ENCODE data around the gene METTL15.
"Not testable (repeated sequence)": the region's sequence is repeated elsewhere in the genome, so short reads cannot be mapped to it uniquely, and the experiment has no call there.

The METTL15 gene

DNA sequence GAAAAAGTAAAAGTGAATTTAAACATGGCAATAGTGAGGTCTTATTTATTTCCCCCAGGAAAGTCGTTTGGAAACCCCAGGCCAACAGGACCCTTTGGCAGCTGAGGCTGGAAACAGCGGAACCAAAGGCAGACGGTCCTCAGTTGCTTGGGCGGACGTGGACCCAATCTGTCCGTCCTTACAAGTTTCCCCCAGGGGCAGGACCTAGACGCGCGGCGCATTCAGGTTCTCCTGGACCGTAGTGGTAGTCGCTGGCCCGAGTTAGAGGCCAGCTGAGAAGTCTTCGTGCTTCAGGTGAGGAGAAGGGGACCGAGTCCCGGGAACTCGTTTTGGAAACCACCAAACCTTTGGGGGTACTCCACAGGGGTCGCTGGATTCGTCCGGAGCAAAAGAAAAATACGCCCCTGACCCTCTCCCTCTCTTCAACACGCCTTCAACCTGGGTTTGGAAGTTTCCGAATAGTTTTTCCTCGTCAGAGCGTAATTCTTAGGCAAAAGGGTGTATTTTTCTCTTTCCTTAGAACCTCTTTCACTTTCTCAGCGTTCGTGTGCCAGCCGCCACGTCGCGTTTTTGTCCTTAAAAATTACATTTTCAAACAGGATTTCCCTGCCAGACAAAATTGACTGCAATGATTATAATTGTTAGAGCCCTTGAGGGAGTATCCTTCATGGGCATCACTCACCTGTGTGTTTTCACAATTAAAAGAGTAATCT, 2.1 kb downstream of the METTL15 start:
- DNase-seq (ENCODE audit: low spot score): peak; percentile 70

DNA sequence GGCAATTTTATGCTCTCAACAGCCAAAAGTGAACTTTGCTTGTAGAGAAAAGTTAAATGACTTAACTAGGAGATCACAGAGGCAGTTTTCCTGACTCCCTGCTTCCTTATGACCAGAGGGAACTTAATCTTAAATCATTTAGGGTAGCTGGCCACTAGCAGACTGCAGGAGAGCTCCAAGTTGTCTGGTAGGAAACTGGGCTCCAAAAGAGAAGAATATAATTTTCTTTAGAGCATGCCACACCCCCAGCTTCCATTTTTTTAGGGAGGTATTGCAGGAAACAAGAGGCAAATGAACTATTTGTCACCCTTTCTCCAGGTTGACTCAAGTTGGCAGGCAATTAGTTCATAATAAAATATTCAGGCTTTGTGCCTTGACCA, 2.6 kb downstream of the METTL15 start:
- DNase-seq (ENCODE audit: low spot score): no peak

DNA sequence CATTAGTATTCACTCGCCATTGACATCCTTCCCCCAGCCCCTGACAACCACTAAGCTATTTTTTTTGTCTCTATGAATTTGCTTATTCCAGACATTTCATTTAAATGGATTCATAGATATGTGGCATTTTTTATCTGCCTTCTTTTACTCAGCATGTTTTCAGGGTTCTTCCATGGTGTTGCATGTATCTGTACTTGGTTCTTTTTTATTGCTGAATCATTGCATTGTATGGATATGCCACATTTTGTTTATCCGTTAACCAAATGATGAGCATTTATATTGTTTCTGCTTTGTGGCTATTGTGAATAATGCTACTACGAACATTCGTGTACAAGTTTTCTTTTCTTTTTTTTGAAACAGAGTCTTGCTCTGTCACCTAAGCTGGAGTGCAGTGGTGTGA, 5.9 kb downstream of the METTL15 start:
- no peak for DNase-seq (ENCODE audit: low spot score)

DNA sequence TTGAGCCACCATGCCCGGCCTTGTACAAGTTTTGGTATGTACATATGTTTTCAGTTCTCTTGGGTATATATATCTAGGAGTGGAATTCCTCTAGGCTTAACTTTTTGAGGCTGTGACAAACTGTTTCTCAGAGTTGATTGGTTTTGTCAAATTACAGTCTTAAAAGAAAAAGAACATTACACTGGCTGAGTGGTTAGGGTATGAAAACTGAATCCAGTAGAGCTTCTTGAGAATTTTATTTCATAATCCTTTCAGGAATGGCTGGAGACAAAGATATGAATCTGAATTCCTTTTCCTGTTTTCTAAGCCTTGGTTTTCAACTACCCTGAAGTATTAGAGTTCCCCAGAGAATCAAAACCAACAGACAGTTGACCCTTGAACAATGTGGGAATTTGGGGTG, 6.5 kb downstream of the METTL15 start:
- no peak for DNase-seq (ENCODE audit: low spot score)

DNA sequence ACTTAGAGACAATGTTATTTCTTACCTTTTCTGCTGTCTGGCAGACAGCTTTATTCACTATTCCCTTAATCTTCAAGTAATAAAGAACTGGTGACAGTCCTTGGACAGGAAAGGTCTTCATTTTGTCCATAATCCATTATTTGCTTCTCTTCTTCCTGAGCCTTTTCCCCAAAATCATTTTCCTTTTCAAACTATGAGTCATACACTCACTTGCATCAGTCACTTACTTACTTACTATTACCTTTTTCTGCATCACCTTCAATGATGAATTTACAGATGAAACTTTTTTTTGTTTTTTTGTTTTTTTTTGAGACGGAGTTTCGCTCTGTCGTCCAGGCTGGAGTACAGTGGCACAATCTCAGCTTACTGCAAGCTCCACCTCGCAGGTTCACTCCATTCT, 9.5 kb downstream of the METTL15 start:
- DNase-seq (ENCODE audit: low spot score): no peak

DNA sequence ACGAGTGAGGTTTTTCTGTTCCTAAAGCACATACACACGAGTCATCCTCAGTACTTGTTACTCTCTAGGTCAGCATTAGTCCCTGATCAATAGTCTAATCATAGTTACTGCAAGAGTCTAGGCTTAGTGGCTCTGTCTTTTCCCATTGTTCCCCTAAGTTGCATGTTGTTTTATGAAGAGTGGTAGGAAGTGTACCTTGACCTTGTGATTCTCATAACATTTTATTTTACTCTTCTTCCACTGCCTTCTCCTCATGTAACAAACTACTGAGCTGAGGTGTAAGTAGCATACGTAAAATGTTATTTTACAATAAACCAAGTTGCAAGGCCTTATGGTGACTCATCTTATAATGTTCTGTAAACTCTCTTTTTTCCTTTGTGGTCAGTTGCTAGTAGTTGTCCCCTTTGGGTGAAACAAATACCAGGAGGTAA, 15.0 kb downstream of the METTL15 start:
- DNase-seq (ENCODE audit: low spot score): no peak

DNA sequence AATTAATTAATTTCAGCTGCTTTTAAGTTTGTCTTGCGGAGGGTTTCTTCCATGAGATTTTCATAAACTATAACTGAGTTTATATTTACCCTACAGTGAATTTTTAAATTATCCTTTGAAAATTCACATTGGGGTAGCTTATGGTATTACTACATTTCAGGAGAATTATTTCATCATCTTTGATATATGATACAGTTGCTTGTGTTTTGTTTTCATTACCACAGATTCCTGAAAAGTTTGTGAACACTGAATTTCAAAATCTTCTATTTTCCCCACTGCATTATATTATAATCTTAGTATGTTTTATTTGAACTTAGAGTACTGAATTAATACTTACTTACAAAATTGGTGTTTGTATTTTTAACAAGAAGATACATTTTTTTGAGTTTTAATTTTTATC, 24.4 kb downstream of the METTL15 start:
- no peak for DNase-seq (ENCODE audit: low spot score)

DNA sequence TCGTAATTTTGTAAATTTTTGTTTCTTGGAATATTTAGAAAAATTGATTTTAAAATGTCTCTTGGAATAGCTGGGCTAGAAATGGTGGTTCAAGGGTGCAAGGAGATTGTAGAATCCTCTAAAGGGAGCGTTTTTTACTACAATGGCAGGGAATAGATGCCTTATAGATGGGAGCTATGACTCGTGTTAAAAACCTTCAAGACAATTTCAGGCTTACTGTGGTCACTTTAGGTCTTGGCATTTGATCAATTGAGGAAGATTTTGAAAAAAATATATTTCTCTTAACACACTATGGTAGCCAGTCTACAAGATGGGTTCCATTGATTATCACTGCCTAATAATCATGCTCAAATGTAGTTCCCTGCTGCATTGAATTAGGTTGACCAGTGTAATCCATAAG, 25.0 kb downstream of the METTL15 start:
- DNase-seq (ENCODE audit: low spot score): no peak

DNA sequence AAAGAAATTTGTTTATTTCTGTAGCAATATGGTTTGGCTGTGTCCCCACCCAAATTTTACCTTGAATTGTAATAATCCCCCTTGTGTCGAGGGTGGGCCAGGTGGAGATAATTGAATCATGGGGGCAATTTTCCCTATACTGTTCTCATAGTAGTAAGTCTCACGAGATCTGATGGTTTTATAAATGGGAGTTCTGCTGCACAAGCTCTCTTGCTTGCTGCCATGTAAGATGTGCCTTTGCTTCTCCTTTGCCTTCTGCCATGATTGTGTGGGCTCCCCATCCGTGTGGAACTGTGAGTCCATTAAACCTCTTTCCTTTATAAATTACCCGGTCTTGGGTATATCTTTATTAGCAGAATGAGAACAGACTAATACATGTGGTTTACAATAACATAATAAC, 28.0 kb downstream of the METTL15 start:
- DNase-seq (ENCODE audit: low spot score): not testable (repeated sequence)

DNA sequence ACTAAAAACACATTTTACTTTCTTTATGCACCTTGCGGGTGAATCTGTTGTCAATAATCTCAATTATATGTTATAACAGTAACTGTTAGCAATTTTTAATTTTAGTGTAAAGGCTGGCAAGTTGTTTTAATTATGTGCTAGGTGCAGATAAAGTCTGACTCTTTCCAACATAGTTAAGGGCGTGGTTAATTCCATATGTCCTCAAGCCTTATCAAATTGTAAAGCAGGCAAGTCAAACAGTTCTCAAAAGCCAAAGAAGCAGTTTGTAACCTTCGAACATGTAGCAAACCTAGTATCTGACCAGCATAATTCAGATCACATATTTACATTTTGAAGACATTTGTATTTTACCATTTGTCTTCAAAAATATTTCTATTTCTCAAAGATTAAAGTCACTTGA, 29.2 kb downstream of the METTL15 start:
- DNase-seq (ENCODE audit: low spot score): no peak

DNA sequence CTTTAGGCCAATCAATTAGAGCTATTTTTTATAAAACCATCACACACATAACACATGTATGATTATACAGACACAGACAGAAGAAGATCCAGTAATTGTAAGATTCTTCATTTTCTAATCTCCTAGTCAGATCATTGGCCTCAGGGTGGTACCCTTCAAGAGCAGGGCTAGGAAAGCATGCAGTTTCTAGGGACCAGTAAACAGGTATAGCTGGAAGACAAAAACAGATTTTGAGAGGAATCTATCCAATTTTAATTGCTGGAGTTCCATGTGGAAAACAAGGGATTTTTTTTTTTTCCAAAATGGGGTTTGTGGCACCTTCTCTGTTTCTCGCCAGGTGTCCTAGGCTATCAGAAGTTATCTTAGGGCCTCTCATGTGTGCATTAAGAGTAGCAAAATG, 29.6 kb downstream of the METTL15 start:
- DNase-seq (ENCODE audit: low spot score): no peak

DNA sequence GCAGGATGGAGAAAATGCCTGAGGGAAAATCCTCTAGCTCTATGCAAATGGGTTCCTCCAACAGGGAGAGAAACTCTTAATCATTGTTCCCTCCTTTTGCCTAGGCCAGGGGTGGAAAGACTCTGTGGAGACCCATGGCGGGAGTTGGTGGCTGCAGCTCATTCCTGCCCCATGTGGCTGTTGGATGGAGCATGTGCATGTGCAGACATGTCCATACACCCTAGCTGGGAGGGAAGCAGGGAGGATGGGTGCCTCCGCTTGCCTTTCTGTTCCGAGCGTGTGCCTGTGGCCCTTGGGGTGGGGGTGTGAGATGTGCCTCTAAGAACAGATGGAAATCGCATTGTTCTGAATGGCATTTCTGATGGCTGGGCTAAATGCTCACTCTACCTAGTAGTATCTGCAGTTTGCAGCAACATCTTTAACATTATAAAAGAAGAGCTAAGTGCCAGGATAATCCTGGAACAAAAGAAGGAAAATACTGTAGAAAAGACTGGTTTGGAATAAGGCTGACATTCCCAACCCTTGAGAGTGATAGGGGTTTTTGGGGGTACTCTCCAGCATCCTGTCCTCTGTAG, 31.7 kb downstream of the METTL15 start:
- no peak for DNase-seq (ENCODE audit: low spot score)

DNA sequence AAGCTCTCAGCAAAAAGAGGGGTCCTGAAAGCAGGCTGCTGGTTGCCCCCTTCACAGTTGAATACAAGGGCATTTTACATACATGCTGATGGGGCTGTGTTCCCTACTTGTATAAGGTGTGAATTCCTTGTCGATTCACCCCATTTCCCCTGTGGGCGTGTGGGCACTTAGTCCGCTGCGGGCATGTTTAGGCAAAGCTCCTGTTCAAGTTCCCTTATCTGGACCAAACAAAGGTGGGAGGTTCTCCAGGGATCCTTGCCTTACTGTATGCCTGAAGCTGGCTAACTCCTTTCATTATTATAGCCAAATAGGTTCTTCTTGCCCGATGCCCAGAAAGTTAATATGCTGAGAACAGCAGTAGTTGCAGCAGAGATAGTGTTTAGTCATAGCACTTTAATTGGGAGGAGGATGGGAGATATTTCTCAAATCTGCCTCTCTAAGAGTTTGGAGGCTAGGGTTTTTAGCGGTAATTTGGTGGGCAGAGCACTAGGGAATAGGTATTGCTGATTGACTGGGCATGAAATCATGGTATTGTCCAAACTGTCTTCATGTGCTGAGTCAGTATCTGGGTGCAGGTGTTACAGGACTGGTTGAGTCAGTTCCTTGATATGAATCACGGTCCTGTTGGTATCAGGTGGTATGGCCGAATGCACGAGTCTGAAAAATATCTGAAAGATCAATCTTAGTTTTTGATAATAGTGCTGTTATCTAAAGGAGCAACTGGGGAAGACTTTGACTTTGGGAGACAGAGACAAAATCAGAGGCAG, 32.7 kb downstream of the METTL15 start:
- no peak for DNase-seq (ENCODE audit: low spot score)

DNA sequence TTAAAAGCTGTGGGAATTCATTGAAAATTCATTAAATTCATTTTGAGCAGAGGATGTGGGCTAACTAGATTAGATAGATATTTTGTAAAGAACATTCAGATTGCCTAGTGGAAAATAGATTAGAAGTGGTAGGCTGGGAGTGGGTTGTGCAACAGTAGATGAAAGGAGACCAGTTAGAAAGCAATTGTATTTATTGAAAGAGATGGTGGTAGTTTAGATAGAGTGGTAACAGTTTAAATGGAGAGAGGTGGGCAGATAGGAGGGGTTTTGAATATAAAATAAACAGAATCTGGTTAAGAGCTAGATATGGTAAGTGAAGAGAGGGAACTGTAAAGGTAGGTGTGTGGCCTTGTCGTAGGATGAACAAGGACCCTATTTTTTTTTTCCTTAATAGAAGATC, 34.5 kb downstream of the METTL15 start:
- DNase-seq (ENCODE audit: low spot score): no peak

DNA sequence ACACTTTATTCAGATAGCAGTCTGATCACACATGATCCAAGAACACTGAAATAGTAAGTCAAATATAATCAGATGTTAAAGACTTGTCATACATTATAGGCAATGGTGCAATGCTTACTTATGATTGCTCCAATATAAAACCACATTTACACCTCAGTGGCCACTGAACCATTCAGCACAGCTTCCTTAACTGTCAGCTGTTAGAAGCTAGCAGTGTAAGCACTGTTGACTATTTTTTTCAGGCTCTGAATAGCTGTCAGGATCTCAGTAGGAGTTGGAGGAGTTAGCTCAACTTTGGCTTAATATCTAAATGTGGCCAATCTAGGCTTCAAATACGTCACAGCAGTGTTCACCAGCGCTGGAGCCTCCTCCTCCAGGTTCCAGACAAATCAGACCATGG, 36.6 kb downstream of the METTL15 start:
- DNase-seq (ENCODE audit: low spot score): peak; percentile 8

DNA sequence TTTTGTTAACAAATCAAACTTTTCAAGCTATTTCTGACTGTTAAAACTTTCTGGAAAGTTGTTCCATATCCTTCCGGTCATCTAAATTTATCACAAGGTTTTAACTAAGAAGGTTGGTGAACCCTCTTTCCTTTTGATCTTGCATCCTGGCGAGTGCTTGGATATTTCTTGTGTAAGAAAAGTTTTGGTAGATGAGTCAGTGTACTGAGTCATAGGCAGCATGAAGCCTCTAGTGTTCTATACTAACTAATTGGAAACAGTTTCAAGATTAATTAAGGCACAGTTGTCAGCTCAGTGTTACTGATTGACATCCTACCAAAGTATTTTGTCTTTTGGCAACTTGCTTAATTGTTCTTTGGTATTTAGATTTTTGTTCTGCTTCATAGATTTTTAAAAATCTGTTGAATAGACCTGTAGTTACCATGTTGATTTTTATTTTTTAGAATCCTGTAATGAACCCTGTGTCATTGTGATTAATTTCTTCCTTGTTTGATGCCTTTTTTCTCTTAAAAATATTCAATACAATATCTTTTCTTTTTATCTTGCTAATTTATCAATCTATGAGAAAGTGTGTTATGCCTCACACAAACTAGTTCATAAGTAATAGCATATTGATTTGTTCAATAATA, 38.0 kb downstream of the METTL15 start:
- no peak for DNase-seq (ENCODE audit: low spot score)

DNA sequence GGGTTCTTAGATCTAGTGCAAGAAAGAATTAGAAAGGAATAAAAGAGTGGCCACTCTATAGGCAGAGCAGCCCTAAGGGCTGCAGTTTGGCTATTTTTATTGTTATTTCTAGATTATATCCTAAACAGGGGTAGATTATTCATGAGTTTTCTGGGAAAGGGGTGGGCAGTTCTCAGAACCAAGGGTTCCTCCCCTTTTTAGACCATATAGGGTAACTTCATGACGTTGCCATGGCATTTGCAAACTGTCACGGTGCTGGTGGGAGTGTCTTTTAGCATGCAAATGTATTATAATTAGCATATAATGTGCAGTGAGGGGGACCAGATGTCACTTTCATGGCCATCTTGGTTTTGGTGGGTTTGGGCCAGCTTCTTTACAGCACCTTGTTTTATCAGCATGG, 44.6 kb downstream of the METTL15 start:
- DNase-seq (ENCODE audit: low spot score): no peak

DNA sequence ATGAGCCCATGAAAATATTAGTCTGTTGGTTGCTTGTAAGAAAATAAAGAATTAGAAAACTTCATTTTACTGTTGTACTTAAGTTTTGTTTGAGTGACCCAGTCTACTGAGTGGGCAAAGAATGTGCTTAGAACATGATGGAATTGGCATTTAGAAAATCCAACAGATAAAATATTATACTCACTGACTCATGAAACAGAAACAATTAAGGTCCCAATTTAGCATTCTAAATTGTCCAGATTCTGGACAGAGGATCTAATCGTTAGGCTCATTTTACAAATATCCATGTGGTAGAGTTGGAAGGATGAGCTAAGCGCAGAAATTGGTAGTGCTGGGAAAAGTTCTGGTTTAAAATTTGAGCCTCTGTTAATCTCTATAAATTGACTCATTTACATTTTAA, 45.4 kb downstream of the METTL15 start:
- no peak for DNase-seq (ENCODE audit: low spot score)

DNA sequence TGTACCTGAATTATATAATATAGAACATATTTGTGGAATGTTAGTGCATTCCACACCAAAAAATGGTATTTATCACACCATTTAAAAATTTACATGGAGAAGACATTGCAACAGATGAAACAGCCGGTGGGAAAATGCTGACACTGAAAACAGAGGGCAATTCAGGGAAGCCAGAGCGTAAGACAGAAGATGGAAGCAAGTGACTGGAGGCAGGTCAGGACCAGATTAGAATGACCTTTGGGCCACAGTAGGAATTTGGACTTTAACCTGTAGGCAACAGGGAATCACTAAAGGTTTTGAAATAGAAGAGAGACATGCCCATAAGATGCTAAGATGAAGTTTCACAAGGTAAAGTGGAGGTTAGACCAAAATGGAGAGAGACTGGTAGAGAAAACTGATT, 60.5 kb downstream of the METTL15 start:
- no peak for DNase-seq (ENCODE audit: low spot score)

DNA sequence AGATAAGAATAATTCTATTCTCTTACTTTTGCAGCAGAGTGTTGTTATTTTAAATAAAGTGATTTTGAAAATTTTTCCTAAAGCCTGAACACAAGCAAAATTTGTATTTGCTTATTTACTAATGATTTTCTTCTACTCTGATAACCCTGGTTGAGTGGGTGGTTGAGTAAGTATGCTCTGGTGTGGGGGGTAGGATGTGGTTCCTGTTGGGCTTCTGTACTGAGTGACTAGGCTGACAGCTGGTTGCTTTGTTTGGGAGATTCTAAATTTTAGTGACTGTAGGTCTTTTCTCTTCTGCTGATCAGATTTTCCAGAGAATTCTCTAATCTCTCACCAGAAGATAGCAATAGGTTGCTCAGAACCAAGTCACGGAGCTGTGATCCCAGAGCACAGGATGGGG, 61.6 kb downstream of the METTL15 start:
- no peak for DNase-seq (ENCODE audit: low spot score)

DNA sequence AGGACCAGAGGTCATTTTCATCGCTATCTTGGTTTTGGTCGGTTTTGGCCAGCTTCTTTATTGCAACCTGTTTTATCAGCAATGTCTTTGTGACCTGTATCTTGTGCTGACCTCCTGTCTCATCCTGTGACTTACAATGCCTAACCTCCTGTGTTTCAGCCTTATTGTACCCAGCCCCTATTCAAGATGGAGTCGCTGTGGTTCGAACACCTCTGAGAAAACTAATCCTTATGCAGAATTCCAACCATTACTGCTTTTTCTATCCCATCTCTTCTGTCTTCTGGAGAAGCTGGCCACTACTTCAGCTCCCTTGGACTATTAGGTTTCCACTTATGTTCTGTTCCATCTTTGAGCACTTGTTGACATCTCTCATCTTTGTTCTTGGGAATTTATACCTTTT, 62.6 kb downstream of the METTL15 start:
- no peak for DNase-seq (ENCODE audit: low spot score)

DNA sequence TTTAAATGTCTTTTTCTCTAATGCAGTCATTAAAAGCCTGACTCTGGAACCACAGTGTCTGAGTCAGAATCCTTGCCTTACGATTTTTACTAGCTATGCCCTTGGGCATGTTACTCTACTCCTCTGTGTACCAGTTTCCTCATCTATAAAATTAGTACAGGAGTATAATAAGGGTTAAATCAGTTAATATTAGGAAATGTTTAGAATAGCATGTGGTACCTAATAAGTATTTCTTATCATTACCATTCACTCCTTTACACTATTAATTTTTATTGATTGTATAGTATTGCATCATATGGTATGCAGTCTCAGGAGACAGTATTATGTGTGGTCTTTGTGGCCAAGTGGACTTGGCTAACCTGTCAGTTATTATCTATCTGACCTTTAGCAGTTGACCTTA, 68.2 kb downstream of the METTL15 start:
- no peak for DNase-seq (ENCODE audit: low spot score)

DNA sequence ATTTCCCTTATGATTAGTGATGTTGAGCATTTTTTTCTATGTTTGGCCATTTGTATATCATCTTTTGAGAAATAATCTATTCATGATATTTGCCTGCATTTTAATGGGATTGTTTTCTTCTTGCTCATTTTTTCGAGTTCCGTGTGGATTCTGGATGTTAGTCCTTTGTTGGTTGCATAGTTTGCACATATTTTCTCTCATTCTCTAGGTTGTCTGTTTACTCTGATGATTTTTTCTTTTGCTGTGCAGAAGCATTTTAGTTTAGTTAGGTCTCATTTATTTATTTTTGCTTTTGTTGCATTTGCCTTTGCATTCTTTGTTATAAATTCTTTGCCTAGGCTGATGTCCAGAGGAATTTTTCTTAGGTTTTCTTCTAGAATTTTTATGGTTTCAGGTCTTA, 87.3 kb downstream of the METTL15 start:
- no peak for DNase-seq (ENCODE audit: low spot score)
